Endothelial cell of umbilical vein (primary cell): ENCODE results near the gene CNTN3. TPM values are rescaled to one million over a fixed set of nuclear protein-coding genes. Genes with fewer than 3 reads are reported as not detected.

Source experiments
- BruUV-seq: library from RNA; stranded (reverse); fragments of 400-500 nt; replicated peaks from 2 replicates; lab custom pipeline; 2021; lab: Mats Ljungman, UMichigan
- CTCF ChIA-PET: fragments of 300-600, 350-600 bp; sonication (Branson Sonifier 250); formaldehyde crosslinking; loops from one replicate; lab custom pipeline; 2021; ENCODE audit warnings: antibody characterized with exemption, inconsistent platforms; lab: Charles Lee
- POLR2A ChIA-PET: fragments of 300-600, 350-600 bp; sonication (Branson Sonifier 250); formaldehyde crosslinking; loops from one replicate; lab custom pipeline; 2021; ENCODE audit warnings: antibody characterized with exemption, inconsistent platforms; lab: Charles Lee
- DNase-seq: peaks from one replicate; pipeline ENCODE4 v3.0.0-alpha.2; 2011; ENCODE audit warnings: low read depth, low spot score
- FAIRE-seq: peaks from 2 replicates; lab custom pipeline; 2011; peaks lifted over from hg19 to GRCh38; lab: Jason Lieb, UNC
- H2AFZ ChIP-seq: 2 replicates; pipeline ENCODE4 v1.6.0; 2012; ENCODE audit warnings: low read depth, low read length, control low read depth, inconsistent platforms
- H3K27ac ChIP-seq: 2 replicates; pipeline ENCODE4 v1.5.1; 2011; ENCODE audit warnings: low read depth, mild to moderate bottlenecking, control low read depth, low read length, moderate library complexity; ENCODE audit not compliant: insufficient read depth
- H3K27me3 ChIP-seq, 2 experiments: 2 replicates each; pipeline versions ENCODE4 v1.6.0 to v1.6.1; 2011; ENCODE audit warnings: low read length in 2 of 2, mixed read lengths in 1 of 2; ENCODE audit not compliant: control insufficient read depth in 2 of 2, insufficient read depth in 2 of 2
- H3K36me3 ChIP-seq, 2 experiments: 2 replicates in 1 of 2; 3 replicates in 1 of 2; pipeline ENCODE4 v1.5.1; 2011; ENCODE audit warnings: low read length in 2 of 2, mild to moderate bottlenecking in 1 of 2, moderate library complexity in 1 of 2; ENCODE audit not compliant: control insufficient read depth in 2 of 2, insufficient read depth in 2 of 2; ENCODE audit errors: extremely low read depth in 1 of 2
- H3K4me1 ChIP-seq: 3 replicates; pipeline ENCODE4 v1.5.1; 2011; ENCODE audit warnings: mild to moderate bottlenecking, low read length; ENCODE audit not compliant: control insufficient read depth, insufficient read depth; ENCODE audit errors: extremely low read depth
- H3K4me2 ChIP-seq: 2 replicates; pipeline ENCODE4 v1.6.1; 2011; ENCODE audit warnings: low read length, control low read depth, mixed read lengths; ENCODE audit not compliant: insufficient read depth
- H3K4me3 ChIP-seq, 3 experiments: fragments of 200-600 bp in 1 of 3; sonication (generic), shearing (Covaris generic) in 1 of 3; replicated peaks in 1 of 3; 2 replicates each; pipeline ENCODE4 v1.5.1; 2011 to 2016; ENCODE audit warnings: control low read depth in 3 of 3, low read length in 3 of 3, mild to moderate bottlenecking in 2 of 3, inconsistent platforms in 1 of 3, low read depth in 1 of 3, moderate library complexity in 1 of 3; ENCODE audit not compliant: insufficient read depth in 1 of 3
- H3K79me2 ChIP-seq: 2 replicates; pipeline ENCODE4 v1.6.0; 2012; ENCODE audit warnings: low read length, inconsistent platforms; ENCODE audit not compliant: control insufficient read depth, insufficient read depth
- H3K9ac ChIP-seq: replicated peaks from 2 replicates; pipeline ENCODE3; 2011; ENCODE audit warnings: low read length, control low read depth; ENCODE audit not compliant: insufficient read depth; ENCODE audit errors: extremely low read depth
- H3K9me1 ChIP-seq: replicated peaks from 3 replicates; pipeline ENCODE4 v1.6.0; 2011; ENCODE audit warnings: mild to moderate bottlenecking, low read length; ENCODE audit not compliant: control insufficient read depth, insufficient read depth; ENCODE audit errors: extremely low read depth
- H3K9me3 ChIP-seq: replicated peaks from 2 replicates; pipeline ENCODE4 v1.5.1; 2012; ENCODE audit warnings: low read length, inconsistent platforms; ENCODE audit not compliant: control insufficient read depth, insufficient read depth
- H4K20me1 ChIP-seq: replicated peaks from 2 replicates; pipeline ENCODE3; 2011; ENCODE audit warnings: mild to moderate bottlenecking, low read length; ENCODE audit not compliant: control insufficient read depth, insufficient read depth; ENCODE audit errors: extremely low read depth
- EZH2 ChIP-seq: IDR thresholded peaks from 2 replicates; pipeline ENCODE4 v1.6.1; 2012; ENCODE audit warnings: borderline replicate concordance, low read depth, mild to moderate bottlenecking, moderate library complexity, low read length, inconsistent platforms; ENCODE audit not compliant: severe bottlenecking
- FOS ChIP-seq: IDR thresholded peaks from 2 replicates; pipeline ENCODE4 v1.6.1; 2011; ENCODE audit warnings: mild to moderate bottlenecking, low read length, moderate library complexity, borderline replicate concordance; ENCODE audit not compliant: insufficient read depth
- GATA2 ChIP-seq: IDR thresholded peaks from 2 replicates; pipeline ENCODE4 v1.7.0; 2011; ENCODE audit warnings: low read depth, mild to moderate bottlenecking, moderate library complexity, mixed read lengths, low read length; ENCODE audit not compliant: insufficient read length, insufficient read depth
- JUN ChIP-seq: IDR thresholded peaks from 2 replicates; pipeline ENCODE4 v1.6.1; 2011; ENCODE audit warnings: borderline replicate concordance, low read depth; ENCODE audit not compliant: insufficient read length, insufficient read depth
- MYC ChIP-seq: IDR thresholded peaks from one replicate; pipeline ENCODE4 v1.6.1; 2011; ENCODE audit warnings: mild to moderate bottlenecking, low read depth, low read length
- POLR2A ChIP-seq: IDR thresholded peaks from 2 replicates; pipeline ENCODE4 v1.6.1; 2012; ENCODE audit warnings: low read depth, mild to moderate bottlenecking, control low read depth, low read length
- POLR2AphosphoS5 ChIP-seq: IDR thresholded peaks from 2 replicates; pipeline ENCODE4 v1.6.1; 2012; ENCODE audit warnings: low read depth, mild to moderate bottlenecking, control low read depth, low read length, moderate library complexity; ENCODE audit not compliant: insufficient read depth
- dilution Hi-C: fragments of 300-500 bp; cut with MboI; formaldehyde crosslinking; loops from one replicate; pipeline ENCODE4 v1.15.0; 2019; ENCODE audit warnings: low sequenced_read_pairs; ENCODE audit not compliant: extremely low pct_ligation_motif_present
- intact Hi-C: fragments of 100-400 bp; cut with micrococcal nuclease; formaldehyde crosslinking; loops from one replicate; pipeline ENCODE4 v1.10.0; 2022
- polyA plus RNA-seq, 4 experiments: library from polyadenylated mRNA; depleted of rRNA in 3 of 4; stranded (reverse) in 3 of 4; unstranded in 1 of 4; fragments of >200 nt; gene quantifications; 2 replicates each; pipeline versions ENCODE4 v1.2.1 to v1.2.3, GENCODE V29; 2011 to 2012; ENCODE audit warnings: missing spikeins in 1 of 4
- total RNA-seq: library from RNA; stranded (reverse); gene quantifications from 2 replicates; pipeline ENCODE4 v1.2.3, GENCODE V29; 2021
- TF ChIP-seq, protein P1 (sequence below), 2 donors: IDR thresholded peaks; 1 replicate in 1 of 2; 2 replicates in 1 of 2; pipeline ENCODE4 v1.5.1; 2011; ENCODE audit warnings: low read length in 2 of 2, mild to moderate bottlenecking in 2 of 2, moderate library complexity in 2 of 2, control low read depth in 1 of 2, inconsistent platforms in 1 of 2, low read depth in 1 of 2; ENCODE audit not compliant: insufficient read depth in 1 of 2; ENCODE audit errors: extremely low read depth in 1 of 2
- TF ChIP-seq, protein P2 (sequence below): IDR thresholded peaks from 2 replicates; pipeline ENCODE4 v1.6.1; 2011; ENCODE audit not compliant: insufficient read depth, insufficient read length

CNTN3 gene
- total and polyA plus RNA-seq, 2 donors (not counting 3 experiments of a cell fraction or from before 2014, with no cell fraction given) = 0.03 TPM; not detected in 1

DNA sequence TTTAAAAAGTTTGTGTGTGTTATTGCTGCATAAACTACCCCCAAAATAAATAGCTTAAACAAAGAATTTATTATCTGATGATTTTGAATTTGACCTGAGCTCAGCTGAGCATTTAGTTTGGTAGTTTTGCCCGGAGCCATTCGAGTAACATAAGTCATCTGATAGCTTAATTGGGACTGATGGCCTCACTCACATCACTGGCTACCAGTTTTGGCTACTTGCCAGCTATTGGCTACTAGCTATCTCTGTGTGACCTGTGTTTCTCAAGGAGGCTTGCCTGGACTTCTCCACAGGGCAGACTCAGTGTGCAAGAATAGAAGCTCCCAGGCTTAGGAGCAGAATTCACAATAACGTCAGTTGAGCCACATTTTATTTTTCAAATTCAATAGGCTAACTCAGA is 9.0 kb downstream of the CNTN3 start:
- Histone ChIP-seq H3K79me2 (no peaks in the 10 kb centered on the region), H3K4me2 (no peak overlapping the region), H3K36me3 (no peaks in the 10 kb centered on the region), H3K4me1 (no peaks in the 10 kb centered on the region), H3K9me3 (peaks cover 2% of the 10 kb centered on the region), H3K4me3 (no peak overlapping the region), H4K20me1 (no peaks in the 10 kb centered on the region), H3K9ac (no peak overlapping the region), H2AFZ (no peak overlapping the region), H3K27me3 (no peaks in the 10 kb centered on the region), H3K27ac (no peak overlapping the region), H3K9me1 (no peaks in the 10 kb centered on the region)
- TF ChIP-seq GATA2 = no peak
- no peak for TF ChIP-seq POLR2A
- no peak for TF ChIP-seq POLR2AphosphoS5
- no peak for TF ChIP-seq MYC
- TF ChIP-seq FOS = no peak
- TF ChIP-seq, protein P1, sequence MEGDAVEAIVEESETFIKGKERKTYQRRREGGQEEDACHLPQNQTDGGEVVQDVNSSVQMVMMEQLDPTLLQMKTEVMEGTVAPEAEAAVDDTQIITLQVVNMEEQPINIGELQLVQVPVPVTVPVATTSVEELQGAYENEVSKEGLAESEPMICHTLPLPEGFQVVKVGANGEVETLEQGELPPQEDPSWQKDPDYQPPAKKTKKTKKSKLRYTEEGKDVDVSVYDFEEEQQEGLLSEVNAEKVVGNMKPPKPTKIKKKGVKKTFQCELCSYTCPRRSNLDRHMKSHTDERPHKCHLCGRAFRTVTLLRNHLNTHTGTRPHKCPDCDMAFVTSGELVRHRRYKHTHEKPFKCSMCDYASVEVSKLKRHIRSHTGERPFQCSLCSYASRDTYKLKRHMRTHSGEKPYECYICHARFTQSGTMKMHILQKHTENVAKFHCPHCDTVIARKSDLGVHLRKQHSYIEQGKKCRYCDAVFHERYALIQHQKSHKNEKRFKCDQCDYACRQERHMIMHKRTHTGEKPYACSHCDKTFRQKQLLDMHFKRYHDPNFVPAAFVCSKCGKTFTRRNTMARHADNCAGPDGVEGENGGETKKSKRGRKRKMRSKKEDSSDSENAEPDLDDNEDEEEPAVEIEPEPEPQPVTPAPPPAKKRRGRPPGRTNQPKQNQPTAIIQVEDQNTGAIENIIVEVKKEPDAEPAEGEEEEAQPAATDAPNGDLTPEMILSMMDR (IDR thresholded peaks at IDR 0.05; ENCODE audit: extremely low read depth in 1 of 2, insufficient read depth in 1 of 2, low read depth in 1 of 2, low read length in 2 of 2) = no peak
- TF ChIP-seq JUN = no peak
- TF ChIP-seq EZH2 = no peak
- TF ChIP-seq, protein P2, sequence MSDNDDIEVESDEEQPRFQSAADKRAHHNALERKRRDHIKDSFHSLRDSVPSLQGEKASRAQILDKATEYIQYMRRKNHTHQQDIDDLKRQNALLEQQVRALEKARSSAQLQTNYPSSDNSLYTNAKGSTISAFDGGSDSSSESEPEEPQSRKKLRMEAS = no peak
- dilution Hi-C loops = no loop called here
- intact Hi-C loops = no loop called here
- DNase-seq = no peak
- ChIA-PET CTCF (no interaction called here), POLR2A (no interaction called here)
- no TSS peak for BruUV-seq
- FAIRE-seq = no peak
